HPDE6-E6E7 (cell line): ENCODE results near the gene SLIT3.

Source experiments
- DNase-seq: peaks from one replicate; pipeline ENCODE4 v3.0.0; 2011; ENCODE audit warnings: missing footprints; ENCODE audit errors: extremely low spot score

SLIT3 gene

GRCh38 chr5:168829044-168829443, 471.9 kb downstream of the SLIT3 start:
- DNase-seq: no peak

- no peak for DNase-seq
Measured at GRCh38 chr5:168827636-168828035, 473.3 kb downstream of the SLIT3 start.

GRCh38 chr5:168826246-168826725, 474.7 kb downstream of the SLIT3 start:
- DNase-seq: no peak

GRCh38 chr5:168822745-168823281, 478.1 kb downstream of the SLIT3 start:
- no peak for DNase-seq

- DNase-seq: no peak
Measured at GRCh38 chr5:168822248-168822744, 478.6 kb downstream of the SLIT3 start.

GRCh38 chr5:168820874-168821273, 480.1 kb downstream of the SLIT3 start:
- no peak for DNase-seq

- DNase-seq: no peak
Measured at GRCh38 chr5:168819004-168819621, 481.8 kb downstream of the SLIT3 start.

GRCh38 chr5:168818558-168818957, 482.4 kb downstream of the SLIT3 start:
- DNase-seq: no peak

- no peak for DNase-seq
Measured at GRCh38 chr5:168817591-168817990, 483.3 kb downstream of the SLIT3 start.

GRCh38 chr5:168816661-168817060, 484.3 kb downstream of the SLIT3 start:
- DNase-seq: no peak

- DNase-seq: no peak
Measured at GRCh38 chr5:168813184-168813968, 487.6 kb downstream of the SLIT3 start.

- no peak for DNase-seq
Measured at GRCh38 chr5:168810641-168811040, 490.3 kb downstream of the SLIT3 start.

GRCh38 chr5:168809218-168809617, 491.7 kb downstream of the SLIT3 start:
- DNase-seq: no peak

- DNase-seq: no peak
Measured at GRCh38 chr5:168808051-168808616, 492.8 kb downstream of the SLIT3 start.

- DNase-seq: no peak
Measured at GRCh38 chr5:168807287-168807686, 493.7 kb downstream of the SLIT3 start.

- no peak for DNase-seq
Measured at GRCh38 chr5:168803541-168803940, 497.4 kb downstream of the SLIT3 start.

GRCh38 chr5:168802337-168802736, 498.6 kb downstream of the SLIT3 start:
- no peak for DNase-seq

GRCh38 chr5:168801567-168801966, 499.4 kb downstream of the SLIT3 start:
- DNase-seq: no peak

- no peak for DNase-seq
Measured at GRCh38 chr5:168800701-168801100, 500.2 kb downstream of the SLIT3 start.

- no peak for DNase-seq
Measured at GRCh38 chr5:168798065-168799023, 502.6 kb downstream of the SLIT3 start.
